Measurements from ENCODE around the gene BTBD16.

The BTBD16 gene

DNA sequence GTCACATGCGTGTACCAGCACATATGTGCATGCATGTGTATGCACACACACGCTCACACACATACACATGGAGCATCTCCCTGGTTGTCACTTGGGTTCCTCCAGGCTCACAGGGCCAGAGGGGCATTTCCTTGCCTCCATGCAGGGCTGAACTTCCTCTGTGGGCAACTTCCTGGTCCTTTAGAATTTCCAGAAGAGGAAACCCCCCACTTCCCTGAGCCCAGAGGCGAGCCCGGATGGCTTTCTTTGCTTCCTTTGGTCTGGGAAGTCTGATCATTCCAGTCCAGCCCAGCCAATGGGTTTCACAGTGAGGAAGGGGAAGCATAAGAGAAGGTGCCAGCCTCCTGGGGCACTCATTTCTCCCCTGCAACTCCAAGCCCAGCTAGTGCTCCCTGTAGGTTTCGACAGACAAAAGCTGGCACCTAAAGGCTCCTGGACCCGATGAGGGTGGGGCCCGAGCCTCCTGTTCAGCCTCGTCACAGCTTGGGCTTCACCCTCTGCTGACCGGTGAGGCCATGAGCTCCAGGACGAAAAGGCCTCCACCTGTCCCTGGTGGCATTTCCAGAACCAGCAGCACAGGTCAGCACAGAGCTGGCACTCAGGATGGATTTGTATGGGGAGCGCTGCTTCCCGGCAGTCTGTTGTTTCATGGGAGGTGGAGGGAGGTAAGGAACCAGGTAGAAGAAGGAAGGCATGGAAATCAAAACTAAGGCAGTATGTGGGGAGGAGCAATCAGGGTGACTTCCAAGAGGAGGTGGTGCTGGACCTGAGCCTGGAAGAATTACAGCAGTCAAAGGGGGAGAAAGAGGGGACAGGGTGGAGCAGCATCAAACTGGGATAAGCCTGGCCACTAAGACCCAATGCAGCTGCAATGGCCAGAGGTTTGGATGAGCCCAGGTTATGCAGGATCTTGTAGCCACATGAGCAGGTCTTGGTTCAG, 23.7 kb downstream of the BTBD16 start:
- DNase-seq (ENCODE audit: low read depth in 2 of 2): no peak

DNA sequence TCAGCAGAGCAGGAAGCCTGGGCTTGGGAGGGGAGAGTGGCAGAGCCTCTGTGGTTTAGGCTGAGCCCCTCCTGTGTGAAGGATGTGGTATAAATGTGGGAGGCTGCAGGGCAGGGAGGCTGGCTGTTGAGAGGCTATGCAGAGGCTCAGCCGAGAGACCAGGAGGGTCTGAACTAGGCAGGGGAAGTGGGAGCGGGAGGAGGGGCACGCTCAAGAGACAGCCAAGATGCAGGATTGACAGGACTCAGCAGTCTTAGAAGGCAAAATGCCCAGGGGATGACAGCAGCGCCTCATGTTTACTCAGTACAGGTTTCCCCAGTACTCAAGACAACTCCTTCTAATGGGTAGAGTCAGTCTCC, 24.3 kb downstream of the BTBD16 start:
- DNase-seq (ENCODE audit: low read depth in 2 of 2): no peak

DNA sequence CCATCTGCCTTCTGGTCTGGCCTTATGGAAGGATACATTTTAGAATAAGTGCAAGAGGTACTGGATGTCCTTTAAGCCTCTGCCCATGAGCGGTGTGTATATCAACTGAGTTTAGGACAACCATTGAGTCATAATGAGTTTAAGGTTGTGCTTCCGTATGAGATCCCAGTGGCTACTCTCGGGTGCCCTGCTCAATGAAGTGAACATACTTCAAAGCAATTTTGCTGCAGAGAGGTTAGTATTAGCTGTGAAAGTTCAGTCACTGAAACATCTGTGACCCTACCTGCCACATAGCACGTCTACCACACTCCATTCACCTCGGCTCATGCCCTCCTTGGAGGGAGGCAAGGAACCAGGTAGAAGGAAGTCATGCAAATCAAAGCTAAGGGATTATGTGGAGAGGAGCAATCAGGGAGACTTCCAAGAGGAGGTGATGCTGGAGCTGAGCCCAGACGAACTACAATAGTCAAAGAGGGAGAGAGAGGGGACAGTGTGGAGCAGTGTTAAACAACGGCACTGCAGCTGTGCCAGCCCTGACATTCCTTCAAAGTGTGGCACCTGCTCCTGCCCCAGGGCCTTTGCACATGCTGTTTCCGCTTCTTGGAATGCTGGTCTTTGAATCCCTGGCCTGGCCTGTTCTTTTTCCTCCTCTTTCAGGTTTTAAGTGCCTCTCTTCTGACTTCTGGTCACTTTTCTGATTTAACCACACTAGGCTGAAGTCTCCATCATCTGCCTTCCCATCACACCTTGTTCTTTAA, 25.4 kb downstream of the BTBD16 start:
- no peak for DNase-seq (ENCODE audit: low read depth in 2 of 2)

DNA sequence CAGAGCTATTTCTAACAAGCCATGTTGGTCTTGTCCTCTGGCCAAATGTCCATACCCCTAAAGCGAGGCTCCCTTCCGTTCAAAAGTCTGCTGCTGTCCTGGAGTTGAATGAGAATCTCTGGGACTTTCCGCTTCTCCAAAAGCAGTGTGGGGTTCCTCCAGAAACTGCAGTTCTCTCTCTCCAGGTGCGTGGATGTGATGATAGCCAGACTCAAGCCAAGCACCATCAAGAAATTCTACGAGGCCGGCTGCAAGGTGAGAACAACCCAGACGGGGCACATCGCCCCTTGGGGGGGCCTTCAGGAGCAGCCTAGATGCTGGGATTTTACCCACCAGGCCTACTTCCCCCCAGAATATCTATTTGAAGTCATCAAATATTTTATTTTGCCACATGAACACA, 26.5 kb downstream of the BTBD16 start:
- DNase-seq (ENCODE audit: low read depth in 2 of 2): no peak

DNA sequence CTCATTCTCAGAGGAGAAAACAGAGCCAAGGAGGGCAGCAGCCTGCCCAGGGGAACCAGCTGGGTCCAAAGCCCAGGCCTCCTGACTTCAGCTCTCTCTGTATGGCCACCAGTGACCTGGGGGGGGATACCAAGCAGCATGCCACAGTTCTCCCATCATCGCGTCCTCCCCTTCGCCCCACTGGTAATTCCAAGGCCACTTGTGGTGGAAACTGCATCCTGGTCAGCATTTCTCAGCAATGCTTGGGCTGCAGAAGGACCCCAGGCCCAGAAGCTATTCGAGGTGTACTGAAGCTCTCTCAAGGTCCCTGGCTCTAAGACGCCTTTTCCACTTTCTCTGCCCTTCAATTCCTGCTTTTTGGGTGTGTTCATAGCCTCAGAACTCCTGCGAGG, 27.1 kb downstream of the BTBD16 start:
- no peak for DNase-seq (ENCODE audit: low read depth in 2 of 2)

DNA sequence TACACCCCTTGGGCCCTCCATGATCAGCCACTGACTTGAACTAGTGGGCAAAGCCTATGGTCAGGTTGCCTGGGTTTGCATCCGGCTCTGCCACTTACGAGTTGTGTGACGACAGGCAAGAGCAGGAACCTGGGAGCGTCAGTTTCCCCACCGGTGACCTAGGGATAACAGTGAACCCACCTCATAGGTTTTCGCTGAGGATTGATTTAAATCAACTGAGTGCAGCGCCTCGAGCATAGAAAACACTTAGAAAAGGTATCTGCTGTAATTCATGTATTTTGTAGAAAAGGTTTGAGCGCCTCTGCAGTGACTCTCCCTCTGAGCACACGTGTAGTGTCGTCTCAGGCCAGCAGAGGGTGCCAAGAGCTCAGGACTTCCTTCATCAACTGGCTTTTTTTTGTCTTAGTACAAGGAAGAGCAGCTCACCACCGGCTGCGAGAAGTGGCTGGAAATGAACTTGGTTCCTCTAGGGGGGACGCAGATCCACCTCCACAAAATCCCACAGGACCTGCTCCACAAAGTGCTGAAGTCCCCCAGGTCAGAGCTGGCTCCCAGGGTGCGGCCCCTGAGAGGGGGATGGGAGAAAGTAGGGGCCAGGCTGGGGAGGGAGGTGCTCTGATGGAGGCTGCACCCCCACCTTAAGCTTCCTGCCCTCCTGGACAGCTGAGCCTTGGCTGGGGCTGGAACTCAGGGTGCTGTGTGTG, 27.7 kb downstream of the BTBD16 start:
- DNase-seq (ENCODE audit: low read depth in 2 of 2): peak; percentile 15 to 50

DNA sequence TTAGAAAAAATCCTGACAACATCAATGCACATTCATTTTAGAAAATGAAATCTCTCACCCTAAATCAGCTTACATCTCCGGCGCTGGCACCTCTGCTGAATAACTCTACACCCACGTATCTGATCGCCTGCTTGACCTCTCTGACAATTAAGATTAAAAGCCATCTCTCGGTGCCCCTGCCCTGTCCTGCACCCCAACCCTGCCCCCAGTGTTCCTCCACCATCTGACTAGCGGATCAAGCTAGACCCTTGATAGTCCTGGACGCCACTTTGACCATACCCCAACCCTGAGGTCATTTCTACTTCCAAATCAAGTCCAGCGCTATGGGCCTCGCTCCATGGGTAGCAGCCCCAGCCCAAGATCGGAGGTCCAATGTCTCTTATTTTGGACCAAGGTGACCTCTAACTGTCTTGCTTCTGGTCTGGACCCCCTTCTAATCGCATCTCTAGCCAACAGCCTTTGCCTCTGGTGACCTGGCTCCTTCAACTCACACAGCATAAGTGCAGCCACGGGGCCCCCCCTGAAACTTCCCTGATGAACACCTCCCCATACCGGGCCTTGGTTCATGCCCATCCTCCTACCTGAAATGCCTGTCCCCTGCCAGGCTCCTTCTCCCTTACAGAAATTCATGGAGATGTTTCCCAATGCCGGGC, 28.5 kb downstream of the BTBD16 start:
- no peak for DNase-seq (ENCODE audit: low read depth in 2 of 2)

DNA sequence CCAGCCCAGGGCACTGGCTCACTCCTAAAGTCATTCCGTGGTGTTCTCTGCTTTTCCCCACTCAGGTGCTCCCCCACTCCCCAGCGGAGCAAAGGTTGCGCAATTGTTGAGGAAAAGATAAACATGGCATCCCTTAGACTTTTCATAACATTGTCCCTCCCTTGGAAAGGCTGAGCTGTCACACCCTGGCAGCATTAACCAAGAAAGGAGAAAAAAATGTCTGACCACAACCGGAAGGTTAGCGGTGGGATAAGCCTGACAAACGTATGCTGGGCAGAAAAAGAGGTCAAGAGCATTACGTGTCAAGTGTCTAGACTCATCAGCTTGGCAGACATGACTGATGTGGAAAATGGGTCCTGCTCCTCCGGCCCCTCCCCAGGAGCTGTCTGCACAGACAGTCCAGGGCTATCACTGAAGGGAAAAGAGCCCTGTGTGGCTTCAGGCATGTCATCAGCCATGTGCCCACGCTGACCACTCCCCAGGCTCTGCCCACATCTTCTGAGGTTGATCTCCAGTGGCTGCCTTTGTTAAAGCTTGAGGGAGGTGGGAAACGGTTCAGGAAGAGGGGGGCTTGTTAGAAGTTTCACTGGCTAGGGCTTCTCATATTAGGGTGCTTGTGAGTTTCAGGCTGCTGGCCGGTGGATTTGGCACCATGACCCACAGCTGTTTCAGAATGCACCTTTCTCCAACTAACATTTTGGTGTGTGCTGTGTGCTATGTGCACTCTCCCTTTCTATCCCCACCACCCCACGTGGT, 30.1 kb downstream of the BTBD16 start:
- no peak for DNase-seq (ENCODE audit: low read depth in 2 of 2)

DNA sequence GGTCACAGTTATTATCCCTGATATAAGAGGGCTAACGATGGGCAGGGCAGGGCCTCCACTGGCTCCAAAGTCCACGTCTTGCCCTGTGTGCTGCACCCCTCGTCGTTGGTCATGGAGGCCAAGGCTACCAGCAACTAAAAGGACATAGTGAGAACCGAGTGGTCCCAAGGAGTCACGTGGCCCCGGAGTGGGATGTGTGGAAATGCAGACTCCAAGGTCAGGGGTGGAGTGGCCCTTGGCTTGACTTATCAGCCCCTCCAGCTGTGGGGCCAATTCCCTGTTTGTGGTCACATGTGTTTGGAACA, 30.7 kb downstream of the BTBD16 start:
- DNase-seq (ENCODE audit: low read depth in 2 of 2): no peak

DNA sequence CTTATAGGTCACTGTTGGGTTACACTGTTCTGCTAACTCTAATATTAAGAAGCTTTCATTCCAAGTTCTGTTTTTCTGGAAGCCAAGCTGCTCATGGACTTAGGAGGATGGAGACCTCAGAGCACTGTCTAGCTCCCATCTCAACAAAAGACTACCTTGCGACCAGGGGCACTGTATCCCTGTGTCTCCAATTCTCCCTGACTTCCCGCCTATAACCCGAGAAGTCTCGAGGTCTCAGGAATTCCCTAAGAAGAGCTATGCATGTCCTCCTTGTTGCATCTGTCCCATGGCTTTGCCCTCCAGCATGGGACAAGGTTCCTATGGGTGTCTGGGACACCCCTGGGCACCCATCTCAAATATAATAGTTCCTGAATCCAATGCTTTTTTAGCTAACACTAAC, 31.2 kb downstream of the BTBD16 start:
- DNase-seq (ENCODE audit: low read depth in 2 of 2): no peak

DNA sequence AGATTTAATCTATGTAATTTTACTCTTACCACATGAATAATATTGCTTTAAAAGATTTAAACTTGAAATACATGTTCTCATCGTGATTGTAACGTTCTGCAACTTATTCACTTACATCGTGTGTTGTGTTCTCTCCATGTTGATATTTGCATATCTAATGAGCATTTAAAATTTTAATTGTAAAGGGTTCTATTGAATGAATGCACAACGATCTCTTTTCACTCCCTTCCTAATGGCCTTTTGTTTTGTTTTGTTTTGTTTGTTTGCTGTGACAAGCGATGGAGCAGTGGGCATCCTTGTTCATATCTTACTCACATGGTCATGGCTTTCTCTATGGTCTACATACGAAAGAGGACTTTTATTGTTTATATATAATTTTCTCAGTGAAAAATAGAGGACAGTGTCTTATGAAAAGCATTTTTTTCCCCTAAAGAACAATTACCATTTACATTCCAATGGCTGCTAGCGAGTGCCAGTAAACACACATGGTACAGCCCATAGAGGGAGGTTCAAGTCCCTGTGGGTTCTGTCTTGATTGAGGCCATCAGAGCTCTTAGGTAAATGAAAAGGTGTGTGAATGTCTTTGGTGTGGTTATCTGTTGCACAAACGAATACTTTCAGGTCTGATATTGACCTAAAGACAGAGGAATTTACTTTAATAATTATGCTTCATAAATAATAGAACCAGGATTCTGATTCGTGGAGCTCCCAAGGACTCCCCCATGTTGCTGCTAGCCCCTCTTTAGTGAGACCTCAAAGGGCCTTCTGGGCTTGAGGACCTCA, 32.4 kb downstream of the BTBD16 start:
- no peak for DNase-seq (ENCODE audit: low read depth in 2 of 2)

DNA sequence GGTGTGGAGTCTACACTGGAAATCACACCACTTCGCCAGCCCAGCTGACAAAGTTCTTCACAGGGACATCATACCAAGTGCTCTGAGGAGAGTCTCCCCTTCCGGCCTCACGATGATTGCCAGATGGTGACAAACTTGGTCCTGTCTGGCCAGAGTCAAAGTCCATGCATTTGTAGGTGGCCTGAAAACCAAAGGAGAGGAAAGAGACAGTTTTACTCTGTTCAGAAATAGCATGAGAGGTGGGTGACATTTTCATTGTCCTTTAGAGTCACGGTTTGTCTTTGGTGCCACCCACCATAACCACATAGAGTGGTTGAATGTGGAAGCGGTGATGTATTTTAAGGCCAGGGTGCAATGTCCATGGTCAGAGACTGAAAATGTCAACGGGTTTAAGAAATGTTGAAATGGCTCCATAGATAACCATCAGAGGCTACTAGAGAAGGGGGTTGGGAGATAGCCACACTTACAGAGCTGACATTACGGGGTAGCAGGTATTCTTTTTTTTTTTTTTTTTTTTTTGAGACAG, 33.0 kb downstream of the BTBD16 start:
- DNase-seq (ENCODE audit: low read depth in 2 of 2): no peak

DNA sequence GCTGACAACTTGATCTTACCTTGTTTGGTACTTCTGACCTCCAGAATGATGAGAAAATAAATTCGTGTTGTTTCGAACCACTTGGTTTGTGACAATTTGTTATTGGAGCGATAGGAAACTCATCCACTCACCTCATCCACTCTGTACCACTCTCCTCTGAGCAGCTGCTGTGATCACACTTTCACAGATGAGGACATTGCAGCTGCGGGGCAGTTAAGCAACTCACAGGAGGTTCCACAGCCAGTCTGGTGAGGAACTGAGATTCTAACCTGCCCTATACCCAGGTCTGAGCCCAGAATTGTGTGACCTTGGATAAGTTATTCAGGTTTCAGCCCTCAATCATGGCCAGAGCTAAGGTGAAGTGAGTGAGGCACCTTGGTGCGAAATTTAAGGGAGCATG, 35.2 kb downstream of the BTBD16 start:
- no peak for DNase-seq (ENCODE audit: low read depth in 2 of 2)

DNA sequence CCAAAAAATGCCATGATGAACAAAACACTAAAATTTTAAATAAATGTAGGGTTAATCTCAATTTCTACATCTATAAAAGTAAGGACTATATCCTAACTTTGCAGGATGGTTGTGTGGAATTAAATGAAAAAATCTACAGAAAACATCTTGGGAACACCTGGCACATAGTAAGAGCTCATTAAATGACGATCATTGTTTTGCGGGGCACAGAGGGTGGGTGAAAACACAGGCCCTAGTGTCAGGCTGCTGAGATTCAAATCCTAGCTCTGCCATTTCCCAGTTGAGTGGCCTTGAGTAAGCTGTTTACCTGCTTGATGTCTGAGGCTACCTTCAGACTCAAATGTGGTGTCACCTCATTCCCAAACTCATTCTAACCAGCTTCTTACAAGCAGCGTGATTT, 35.6 kb downstream of the BTBD16 start:
- DNase-seq (ENCODE audit: low read depth in 2 of 2): no peak

DNA sequence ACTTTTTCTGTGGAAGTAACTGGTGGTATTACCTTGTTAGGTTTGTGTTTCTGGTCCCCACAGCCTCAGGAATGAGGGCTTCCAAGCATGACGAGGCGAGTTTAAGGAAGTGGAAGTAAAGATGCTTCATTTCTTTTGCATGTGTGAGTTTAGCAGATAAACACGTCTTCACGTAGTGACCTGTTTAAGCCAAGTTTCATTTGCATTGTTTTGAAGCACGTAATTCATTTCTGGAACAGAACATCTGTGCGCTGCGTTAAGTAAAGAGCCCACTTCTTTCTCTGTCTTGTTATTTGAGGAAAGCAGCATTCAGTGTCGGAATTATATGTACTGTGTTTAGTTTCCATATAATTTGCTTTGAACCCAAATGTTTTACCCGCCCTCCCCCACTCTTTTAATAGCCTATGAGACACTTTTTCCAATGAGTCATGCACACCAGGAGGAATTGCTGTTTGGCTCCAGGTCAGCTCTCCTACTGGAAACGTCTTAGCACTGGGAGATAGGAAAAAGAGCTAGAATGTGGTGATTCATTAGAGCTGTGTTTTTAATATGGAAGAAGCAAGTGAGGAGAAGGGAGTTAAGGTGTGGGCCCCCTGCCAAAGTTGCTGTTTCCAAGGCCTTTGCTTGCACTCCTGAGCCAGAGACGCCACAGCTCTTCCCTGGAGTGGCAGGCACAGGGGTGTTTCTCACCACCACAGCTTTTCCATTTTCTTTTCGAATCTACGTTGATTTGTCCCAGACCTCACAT, 36.7 kb downstream of the BTBD16 start:
- DNase-seq (ENCODE audit: low read depth in 2 of 2): no peak

DNA sequence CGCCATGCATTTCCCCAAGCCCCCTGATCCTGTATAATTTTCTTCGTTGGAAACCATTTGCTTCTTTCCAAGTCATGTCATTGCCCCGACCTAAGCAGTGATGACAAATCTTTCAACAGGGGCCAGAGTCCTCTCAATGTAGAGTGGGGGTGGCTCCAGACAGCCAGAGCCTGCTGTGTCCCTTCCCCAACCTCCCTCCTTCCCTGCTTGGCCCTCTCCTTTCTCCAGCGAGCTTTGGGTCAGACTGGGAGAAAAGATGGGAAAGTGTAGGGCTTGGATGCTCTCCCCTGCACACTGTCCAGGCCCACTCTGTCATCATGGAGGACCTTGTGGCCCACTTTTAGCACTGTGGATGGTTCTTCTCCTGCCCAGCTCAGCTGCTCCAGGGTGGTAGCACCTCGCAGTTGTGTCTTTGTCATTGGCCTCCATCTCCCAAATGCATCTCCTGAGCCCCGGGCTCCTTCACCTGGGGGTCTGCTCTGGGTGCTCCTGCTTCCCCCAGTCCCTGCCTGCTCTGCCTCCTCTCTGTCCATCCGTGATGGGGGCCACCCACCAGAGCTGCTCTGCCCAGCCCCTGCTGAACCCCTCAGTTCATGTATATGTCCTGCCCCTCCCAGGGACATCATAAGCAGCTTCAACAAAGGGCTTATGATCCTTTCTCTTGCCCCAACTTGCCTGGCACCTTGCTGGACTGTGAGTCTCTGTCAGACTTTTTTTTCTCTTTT, 37.5 kb downstream of the BTBD16 start:
- no peak for DNase-seq (ENCODE audit: low read depth in 2 of 2)

DNA sequence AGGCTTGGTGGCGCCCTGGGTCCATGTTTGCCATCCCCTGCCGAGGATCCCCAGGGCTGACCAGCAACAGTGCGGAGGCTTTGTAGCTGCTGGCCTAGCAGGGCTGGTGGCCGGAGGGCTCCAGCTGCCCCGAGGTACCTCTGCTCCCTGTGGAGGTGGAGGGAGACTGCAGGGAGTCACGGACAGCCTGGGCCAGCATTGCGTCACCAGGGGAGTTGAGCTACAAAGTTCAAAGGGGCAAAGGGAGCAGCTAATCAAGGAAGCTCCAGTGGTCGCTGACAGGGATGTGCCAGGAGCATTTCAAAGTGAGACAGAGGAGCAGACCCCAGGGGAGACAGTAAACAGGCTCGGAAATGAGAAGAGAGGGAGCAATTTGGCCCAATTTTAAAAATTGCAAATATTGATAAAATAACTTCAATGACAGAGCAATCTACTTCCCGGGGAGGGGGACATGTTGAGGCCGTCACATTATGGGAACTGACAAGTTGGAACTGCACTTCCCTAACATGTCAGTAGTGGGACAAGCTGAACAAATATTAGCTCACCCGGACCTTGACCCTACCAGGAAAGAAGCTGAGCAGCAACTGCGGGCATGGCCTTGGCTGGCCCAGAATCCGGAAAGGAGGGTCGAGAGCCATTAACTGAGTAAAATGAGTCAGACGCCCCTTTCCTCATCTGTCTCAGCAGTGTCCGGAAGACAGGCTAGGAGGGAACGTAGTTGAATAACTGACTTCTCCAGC, 39.4 kb downstream of the BTBD16 start:
- no peak for DNase-seq (ENCODE audit: low read depth in 2 of 2)

DNA sequence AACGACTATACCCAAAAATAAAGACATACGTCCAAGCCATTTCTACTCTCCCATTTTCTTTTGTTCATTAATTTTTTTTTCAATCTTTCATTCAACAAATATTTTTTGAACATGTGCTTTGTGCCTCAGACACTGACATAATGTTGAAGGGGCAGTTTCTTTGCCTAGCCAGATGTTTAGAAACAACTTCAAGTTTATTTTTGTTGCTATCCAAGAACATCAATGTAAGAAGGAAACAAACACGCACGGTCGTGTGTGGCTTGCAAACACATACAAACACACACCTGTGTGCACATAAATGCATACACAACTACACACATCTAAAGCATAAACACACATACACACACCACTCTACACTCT, 39.9 kb downstream of the BTBD16 start:
- no peak for DNase-seq (ENCODE audit: low read depth in 2 of 2)
